PFSK-1 (cell line): Measurements from ENCODE around the gene CRB1.

Source experiments
- POLR2AphosphoS5 ChIP-seq: IDR thresholded peaks from 2 replicates; pipeline ENCODE4 v1.6.1; 2012; ENCODE audit warnings: low read depth, mild to moderate bottlenecking, control low read depth, low read length, moderate library complexity
- REST ChIP-seq, 2 experiments: IDR thresholded peaks; 2 replicates each; pipeline versions ENCODE4 v1.6.1 to v1.8.0; 2011 to 2012; ENCODE audit warnings: low read depth in 2 of 2, low read length in 2 of 2, control low read depth in 1 of 2, inconsistent platforms in 1 of 2, mild to moderate bottlenecking in 1 of 2, moderate library complexity in 1 of 2; ENCODE audit not compliant: insufficient read depth in 1 of 2
- TAF1 ChIP-seq: IDR thresholded peaks from 2 replicates; pipeline ENCODE4 v1.6.1; 2012; ENCODE audit warnings: low read length, control low read depth, borderline replicate concordance; ENCODE audit not compliant: insufficient read depth

DNA sequence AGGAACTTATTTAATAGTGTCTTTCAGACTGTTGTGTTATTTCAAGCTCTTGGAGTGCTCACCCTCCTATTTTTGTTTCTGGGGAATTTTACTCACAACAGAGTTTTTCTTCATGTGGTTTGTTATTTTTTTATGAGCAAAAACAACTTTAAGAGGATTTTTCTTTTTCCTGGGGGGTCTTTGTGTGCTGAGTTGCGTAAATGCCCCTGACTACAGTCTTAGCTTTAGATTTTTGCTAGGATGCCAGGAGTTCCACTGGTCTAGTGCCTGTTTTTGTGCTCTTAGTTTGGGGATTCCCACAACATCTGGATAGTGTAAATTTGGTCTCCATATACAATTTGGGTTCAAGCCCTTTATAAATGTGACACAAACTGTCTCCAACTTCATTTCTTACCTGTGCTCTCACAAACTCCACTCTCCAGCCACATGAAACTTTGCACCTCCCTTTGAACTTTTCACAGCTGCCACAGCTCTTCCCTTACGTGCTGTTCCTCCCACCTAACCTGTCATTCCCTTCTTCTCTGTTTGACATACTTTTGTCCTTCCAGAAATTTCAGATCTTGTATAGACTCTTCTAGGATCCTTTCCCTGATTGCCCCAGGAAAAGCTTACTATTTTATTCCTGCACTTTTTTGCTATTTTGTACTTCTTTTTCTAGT lies 180.2 kb downstream of the CRB1 start:
- TF ChIP-seq POLR2AphosphoS5 (no peak), REST (IDR thresholded peaks at IDR 0.05; ENCODE audit: insufficient read depth in 1 of 2, low read depth in 2 of 2, low read length in 2 of 2) (no peak), TAF1 (no peak)
